Measurements from ENCODE around the gene CRAT. TPM values are rescaled to one million over a fixed set of nuclear protein-coding genes. Genes with fewer than 3 reads are reported as not detected.

The CRAT gene
- polyA plus RNA-seq, 1 donor (not counting 4 experiments of a cell fraction or from before 2014, with no cell fraction given), result 6.5 TPM

GRCh38 chr9:129154866-129155477 is 44.4 kb upstream of the CRAT start:
- Histone ChIP-seq H3K27me3 (ENCODE audit: control insufficient read depth, extremely low read depth, insufficient read depth, low read length) (no peaks in the 10 kb centered on the region), H3K9me1 (ENCODE audit: control insufficient read depth, extremely low read depth, insufficient read depth, low read length) (no peaks in the 10 kb centered on the region), H2AFZ (ENCODE audit: control insufficient read depth, low read length) (no peak overlapping the region), H3K4me2 (ENCODE audit: control insufficient read depth, extremely low read depth, insufficient read depth, low read depth, low read length) (no peak overlapping the region), H3K9ac (ENCODE audit: control insufficient read depth, extremely low read depth, insufficient read depth, low read length) (no peak overlapping the region), H3K4me1 (ENCODE audit: control insufficient read depth, extremely low read depth, insufficient read depth, low read length) (no peaks in the 10 kb centered on the region), H3K9me3 (ENCODE audit: control insufficient read depth, low read depth, low read length) (no peaks in the 10 kb centered on the region), H3K79me2 (ENCODE audit: control insufficient read depth, insufficient read depth, low read length) (no peaks in the 10 kb centered on the region), H3K4me3 (ENCODE audit: control insufficient read depth in 2 of 3, extremely low read depth in 1 of 3, insufficient read depth in 2 of 3, low read depth in 1 of 3, low read length in 3 of 3) (no peak overlapping the region), H3K36me3 (ENCODE audit: control insufficient read depth in 2 of 2, extremely low read depth in 1 of 2, insufficient read depth in 2 of 2, low read length in 2 of 2) (peaks cover 7 to 9% of the 10 kb centered on the region in 2 experiments), H3K27ac (ENCODE audit: control insufficient read depth, insufficient read depth, low read length) (no peak overlapping the region), H4K20me1 (ENCODE audit: control insufficient read depth, extremely low read depth, insufficient read depth, low read length) (no peaks in the 10 kb centered on the region)
- DNase-seq (ENCODE audit: low read depth, low spot score) (no peak), FAIRE-seq (no peak)
- TF ChIP-seq CTCF (optimal IDR thresholded peaks at IDR 0.05 in 1 of 3, IDR thresholded peaks at IDR 0.05 in 1 of 3, conservative IDR thresholded peaks at IDR 0.05 in 1 of 3; ENCODE audit: extremely low read depth in 1 of 3, insufficient read depth in 2 of 3, low read length in 3 of 3) (no peak), EZH2 (IDR thresholded peaks at IDR 0.05; ENCODE audit: low read length) (no peak)
- dilution Hi-C loops (cut with MboI; ENCODE audit: extremely low pct_ligation_motif_present, low sequenced_read_pairs), result loop anchor here (25.0 kb wide), 1 partner anchor 457 kb away; the partner anchor contains the start of gene C9orf50

- H3K36me3 ChIP-seq (ENCODE audit: control insufficient read depth in 2 of 2, extremely low read depth in 1 of 2, insufficient read depth in 2 of 2, low read length in 2 of 2), result peaks cover 15 to 16% of the 10 kb centered on the region in 2 experiments
- H3K79me2 ChIP-seq (ENCODE audit: control insufficient read depth, insufficient read depth, low read length), result no peaks in the 10 kb centered on the region
- DNase-seq (ENCODE audit: low read depth, low spot score), result no peak
- FAIRE-seq, result no peak
- no peaks in the 10 kb centered on the region for H3K4me1 ChIP-seq (ENCODE audit: control insufficient read depth, extremely low read depth, insufficient read depth, low read length)
- H2AFZ ChIP-seq (ENCODE audit: control insufficient read depth, low read length), result no peak overlapping the region
- no peaks in the 10 kb centered on the region for H3K9me1 ChIP-seq (ENCODE audit: control insufficient read depth, extremely low read depth, insufficient read depth, low read length)
- H3K9me3 ChIP-seq (ENCODE audit: control insufficient read depth, low read depth, low read length), result no peaks in the 10 kb centered on the region
- TF ChIP-seq EZH2 (IDR thresholded peaks at IDR 0.05; ENCODE audit: low read length) (no peak), CTCF (optimal IDR thresholded peaks at IDR 0.05 in 1 of 3, IDR thresholded peaks at IDR 0.05 in 1 of 3, conservative IDR thresholded peaks at IDR 0.05 in 1 of 3; ENCODE audit: extremely low read depth in 1 of 3, insufficient read depth in 2 of 3, low read length in 3 of 3) (no peak)
- H3K27me3 ChIP-seq (ENCODE audit: control insufficient read depth, extremely low read depth, insufficient read depth, low read length), result no peaks in the 10 kb centered on the region
- H3K4me3 ChIP-seq (ENCODE audit: control insufficient read depth in 2 of 3, extremely low read depth in 1 of 3, insufficient read depth in 2 of 3, low read depth in 1 of 3, low read length in 3 of 3), result no peak overlapping the region
- no peak overlapping the region for H3K27ac ChIP-seq (ENCODE audit: control insufficient read depth, insufficient read depth, low read length)
- H4K20me1 ChIP-seq (ENCODE audit: control insufficient read depth, extremely low read depth, insufficient read depth, low read length), result no peaks in the 10 kb centered on the region
- no peak overlapping the region for H3K9ac ChIP-seq (ENCODE audit: control insufficient read depth, extremely low read depth, insufficient read depth, low read length)
- dilution Hi-C loops (cut with MboI; ENCODE audit: extremely low pct_ligation_motif_present, low sequenced_read_pairs), result loop anchor here (25.0 kb wide), 1 partner anchor 461 kb away; the partner anchor contains the start of gene C9orf50
- H3K4me2 ChIP-seq (ENCODE audit: control insufficient read depth, extremely low read depth, insufficient read depth, low read depth, low read length), result no peak overlapping the region
Measured at GRCh38 chr9:129151469-129151868, 40.9 kb upstream of the CRAT start.

Measured in keratinocyte (primary cell).